GM19468 (cell line): ENCODE results near the gene C3orf38.
"Not testable (repeated sequence)": the region's sequence is repeated elsewhere in the genome, so short reads cannot be mapped to it uniquely, and the experiment has no call there.

Experiments used
- ATAC-seq: cut with Tn5 transposase; IDR thresholded peaks from one replicate; pipeline ENCODE4 v1.9.1; 2021; ENCODE audit warnings: mild to moderate bottlenecking, moderate library complexity, moderate number of reproducible peaks; ENCODE audit not compliant: unreplicated experiment; ENCODE audit errors: extremely low read depth

C3orf38 gene

GRCh38 chr3:88151358-88151757, 1.6 kb downstream of the C3orf38 start:
- no peak for ATAC-seq

GRCh38 chr3:88152841-88153240, 3.1 kb downstream of the C3orf38 start:
- no peak for ATAC-seq

DNA sequence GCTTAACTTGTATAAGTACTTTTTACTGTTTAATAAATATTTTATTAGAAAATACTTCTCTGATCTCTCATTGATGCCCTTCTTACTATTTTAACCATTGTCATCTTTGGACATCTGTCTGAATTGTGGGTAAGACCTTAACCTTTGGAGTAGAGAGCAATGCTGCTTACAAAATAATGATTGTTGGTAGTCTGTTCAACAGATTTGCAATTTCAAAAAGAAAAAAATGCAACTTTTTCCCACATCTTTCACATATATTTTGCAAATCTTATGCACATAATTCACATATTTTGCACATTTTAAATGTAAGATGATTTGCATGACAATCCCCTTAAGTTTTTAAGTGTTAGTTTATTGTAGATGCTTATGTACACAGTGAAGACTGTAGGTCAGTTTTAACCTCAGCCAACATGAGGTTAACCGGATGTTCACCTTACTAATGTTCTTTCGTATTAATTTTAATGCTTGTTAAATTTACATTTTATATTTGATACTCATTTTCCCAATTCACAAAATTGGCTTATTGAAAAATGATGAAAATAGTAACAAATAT, 16.7 kb downstream of the C3orf38 start:
- no peak for ATAC-seq

DNA sequence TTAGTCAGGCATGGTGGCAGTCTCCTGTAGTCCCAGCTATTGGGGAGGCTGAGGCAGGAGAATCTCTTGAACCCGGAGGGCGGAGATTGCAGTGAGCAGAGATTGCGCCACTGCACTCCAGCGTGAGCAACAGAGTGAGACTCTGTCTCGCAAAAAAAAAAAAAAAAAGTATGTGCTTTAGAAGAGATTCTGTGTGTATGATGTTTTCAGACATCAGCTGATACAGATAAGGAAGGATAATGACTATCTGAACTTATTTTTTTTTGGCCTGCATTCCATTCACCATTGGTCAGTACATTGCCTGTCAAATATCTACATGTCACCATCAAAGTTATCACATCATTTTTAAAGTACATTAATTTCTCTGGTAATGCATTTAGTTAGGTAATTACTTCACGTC, 17.4 kb downstream of the C3orf38 start:
- no peak for ATAC-seq

GRCh38 chr3:88167704-88168103, 17.9 kb downstream of the C3orf38 start:
- ATAC-seq: no peak

DNA sequence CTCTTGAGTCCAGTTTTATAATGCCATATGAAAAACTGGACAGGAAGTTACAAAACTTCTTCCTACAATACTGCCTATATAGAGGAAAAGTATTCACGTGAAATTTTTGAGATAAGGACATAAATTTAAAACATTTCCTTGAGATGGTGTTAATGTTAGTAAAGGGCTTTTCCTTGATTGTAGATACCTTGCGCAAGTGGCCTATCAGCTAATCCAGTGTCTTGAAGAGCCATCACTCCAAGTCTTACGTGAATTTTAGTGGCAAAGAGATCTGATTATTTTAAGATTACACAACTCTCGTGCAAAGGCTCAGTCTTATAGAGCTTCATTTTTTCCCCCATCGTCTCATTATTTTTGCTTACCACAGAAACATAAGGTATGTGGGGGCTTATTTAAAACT, 18.4 kb downstream of the C3orf38 start:
- ATAC-seq: no peak

GRCh38 chr3:88180398-88180999, 30.7 kb downstream of the C3orf38 start:
- peak; percentile 51 for ATAC-seq

GRCh38 chr3:88182165-88182918, 32.6 kb downstream of the C3orf38 start:
- not testable (repeated sequence) for ATAC-seq

DNA sequence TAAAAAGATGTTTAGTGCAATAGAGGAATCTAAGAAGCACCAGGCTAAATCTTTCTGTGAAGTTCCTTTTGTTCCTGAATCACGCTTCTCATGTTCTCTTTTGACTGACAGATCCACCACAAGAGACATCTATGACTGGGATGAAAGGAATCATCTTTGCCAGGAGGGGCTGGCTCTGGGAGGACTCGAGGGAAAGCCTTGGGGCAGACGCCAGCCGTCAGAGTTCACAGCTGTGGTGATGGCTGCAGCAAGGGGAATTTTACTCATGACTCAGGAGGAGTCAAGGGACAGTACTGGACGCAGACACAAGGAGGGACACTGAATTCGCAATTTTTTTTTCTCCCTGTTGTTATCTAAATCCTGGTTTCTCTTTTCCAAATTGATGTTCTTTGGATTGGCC, 38.7 kb downstream of the C3orf38 start:
- no peak for ATAC-seq

- ATAC-seq: no peak
Measured at GRCh38 chr3:88189361-88189810, 39.6 kb downstream of the C3orf38 start.

DNA sequence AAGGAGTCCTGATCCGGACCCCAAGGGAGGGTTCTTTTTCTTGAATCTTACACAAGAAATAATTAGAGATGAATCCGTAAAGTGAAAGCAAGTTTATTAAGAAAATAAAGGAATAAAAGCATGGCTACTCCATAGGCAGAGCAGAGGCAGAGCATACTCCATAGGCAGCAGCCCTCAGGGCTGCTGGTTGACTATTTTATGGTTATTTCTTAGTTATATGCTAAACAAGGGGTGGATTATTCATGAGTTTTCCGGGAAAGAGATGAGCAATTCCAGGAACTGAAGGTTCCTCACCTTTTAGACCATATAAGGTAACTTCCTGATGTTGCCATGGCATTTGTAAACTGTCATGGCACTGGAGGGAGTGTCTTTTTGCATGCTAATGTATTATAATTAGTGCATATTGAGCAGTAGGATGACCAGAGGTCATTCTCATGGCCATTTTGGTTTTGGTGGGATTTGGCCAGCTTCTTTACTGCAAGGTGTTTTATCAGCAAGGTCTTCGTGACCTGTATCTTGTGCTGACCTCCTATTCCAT, 42.2 kb downstream of the C3orf38 start:
- no peak for ATAC-seq

DNA sequence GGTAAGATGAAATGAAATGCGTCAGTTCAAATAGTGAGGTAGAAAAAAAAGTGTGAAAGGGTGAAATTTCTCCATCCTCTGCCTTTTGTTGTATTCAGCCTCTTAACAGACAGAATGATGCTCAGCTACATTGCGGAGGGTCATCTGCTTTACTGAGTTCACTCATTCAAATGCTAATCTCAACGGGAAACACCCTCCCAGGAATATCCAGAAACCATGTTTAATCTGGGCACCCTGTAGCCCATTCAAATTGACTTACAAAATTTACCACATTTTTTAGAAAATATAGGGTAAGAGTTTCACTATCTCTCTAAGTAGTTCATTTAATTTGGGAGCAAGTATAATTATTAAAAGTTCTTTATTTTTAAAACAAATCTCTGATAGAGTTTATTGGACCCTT, 42.9 kb downstream of the C3orf38 start:
- no peak for ATAC-seq

DNA sequence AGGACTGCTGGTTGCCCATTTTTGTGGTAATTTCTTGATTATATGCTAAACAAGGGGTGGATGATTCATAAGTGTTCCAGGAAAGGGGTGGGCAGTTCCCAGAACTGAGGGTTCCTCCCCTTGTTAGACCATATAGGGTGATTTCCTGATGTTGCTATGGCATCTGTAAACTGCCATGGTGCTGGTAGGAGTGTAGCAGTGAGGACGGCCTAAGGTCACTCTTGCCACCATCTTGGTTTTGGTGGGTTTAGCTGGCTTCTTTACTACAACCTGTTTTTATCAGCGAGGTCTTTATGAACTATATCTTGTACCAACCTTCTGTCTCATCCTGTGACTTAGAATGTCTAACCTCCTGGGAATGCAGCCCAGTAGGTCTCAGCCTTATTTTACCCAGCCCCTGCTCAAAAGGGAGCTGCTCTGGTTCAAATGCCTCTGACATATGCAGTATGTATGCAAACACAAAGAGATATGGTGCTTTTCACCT, 46.2 kb downstream of the C3orf38 start:
- ATAC-seq: no peak

- no peak for ATAC-seq
Measured at GRCh38 chr3:88198121-88198520, 48.4 kb downstream of the C3orf38 start.

GRCh38 chr3:88203642-88204055, 53.9 kb downstream of the C3orf38 start:
- peak; percentile 85 for ATAC-seq
